Measurements from ENCODE around the gene ZNF511. TPM values are rescaled to one million over a fixed set of nuclear protein-coding genes. Genes with fewer than 3 reads are reported as not detected.

Gene ZNF511
- total RNA-seq, 1 experiment from 2014 or later: 89.4 TPM

DNA sequence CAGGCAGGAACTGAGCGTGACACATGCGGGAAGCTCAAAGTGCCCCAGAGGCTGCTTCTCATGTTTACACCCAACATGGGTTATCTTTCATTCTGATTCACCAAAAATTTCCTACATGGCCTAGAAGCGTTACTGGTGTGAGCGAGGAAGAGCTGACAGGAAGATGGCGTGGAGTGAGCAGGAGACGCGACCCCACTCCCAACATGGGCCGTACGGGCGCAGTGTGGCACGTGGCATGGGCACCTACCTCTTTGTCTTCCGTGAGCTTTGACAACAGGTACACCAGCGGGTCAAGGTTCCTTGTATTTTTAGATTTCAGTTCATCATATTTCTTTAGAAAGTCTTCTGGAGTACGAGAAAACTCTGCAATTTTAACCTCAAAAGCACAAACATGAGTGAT lies 9.0 kb upstream of the ZNF511 start:
- no peak overlapping the region for H4K5ac ChIP-seq (ENCODE audit: insufficient read length, low read depth, low read length)
- no peak overlapping the region for H3K4ac ChIP-seq (ENCODE audit: low read depth, low read length)
- Mint-ChIP-seq H3K36me3 (ENCODE audit: insufficient read depth in 1 of 3, low read depth in 3 of 3) (peaks cover 27 to 65% (median 63%) of the 10 kb centered on the region in 3 experiments), H3K4me3 (no peak overlapping the region), H3K27ac (no peak overlapping the region), H3K4me1 (no peaks in the 10 kb centered on the region), H3K9me3 (no peaks in the 10 kb centered on the region; a peak in 1 of 5 replicates), H3K27me3 (ENCODE audit: low read depth) (no peaks in the 10 kb centered on the region)
- WGBS (ENCODE audit: extremely low coverage, insufficient read length, low lambda C conversion rate): no CpG with 5 or more reads among the region's 14 CpGs
- H3K4me1 ChIP-seq (ENCODE audit: insufficient read depth, low read length): no peaks in the 10 kb centered on the region
- H2AK5ac ChIP-seq (ENCODE audit: insufficient read length, low read length): no peak overlapping the region
- no peak overlapping the region for H3K27ac ChIP-seq (ENCODE audit: insufficient read length, low read depth, low read length)
- no peaks in the 10 kb centered on the region for H4K20me1 ChIP-seq (ENCODE audit: control insufficient read depth, insufficient read depth, insufficient read length)
- H2BK120ac ChIP-seq (ENCODE audit: low read depth, low read length, poor library complexity, severe bottlenecking): no peak overlapping the region
- TF ChIP-seq, protein P1, sequence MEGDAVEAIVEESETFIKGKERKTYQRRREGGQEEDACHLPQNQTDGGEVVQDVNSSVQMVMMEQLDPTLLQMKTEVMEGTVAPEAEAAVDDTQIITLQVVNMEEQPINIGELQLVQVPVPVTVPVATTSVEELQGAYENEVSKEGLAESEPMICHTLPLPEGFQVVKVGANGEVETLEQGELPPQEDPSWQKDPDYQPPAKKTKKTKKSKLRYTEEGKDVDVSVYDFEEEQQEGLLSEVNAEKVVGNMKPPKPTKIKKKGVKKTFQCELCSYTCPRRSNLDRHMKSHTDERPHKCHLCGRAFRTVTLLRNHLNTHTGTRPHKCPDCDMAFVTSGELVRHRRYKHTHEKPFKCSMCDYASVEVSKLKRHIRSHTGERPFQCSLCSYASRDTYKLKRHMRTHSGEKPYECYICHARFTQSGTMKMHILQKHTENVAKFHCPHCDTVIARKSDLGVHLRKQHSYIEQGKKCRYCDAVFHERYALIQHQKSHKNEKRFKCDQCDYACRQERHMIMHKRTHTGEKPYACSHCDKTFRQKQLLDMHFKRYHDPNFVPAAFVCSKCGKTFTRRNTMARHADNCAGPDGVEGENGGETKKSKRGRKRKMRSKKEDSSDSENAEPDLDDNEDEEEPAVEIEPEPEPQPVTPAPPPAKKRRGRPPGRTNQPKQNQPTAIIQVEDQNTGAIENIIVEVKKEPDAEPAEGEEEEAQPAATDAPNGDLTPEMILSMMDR (conservative IDR thresholded peaks at IDR 0.05): no peak
- H3K27me3 ChIP-seq (ENCODE audit: insufficient read depth, low read length): no peaks in the 10 kb centered on the region
- no peaks in the 10 kb centered on the region for H3K23me2 ChIP-seq (ENCODE audit: insufficient read length, low read depth, low read length, poor library complexity, severe bottlenecking)
- H2BK20ac ChIP-seq (ENCODE audit: low read depth, low read length, poor library complexity, severe bottlenecking): no peak overlapping the region
- H3K23ac ChIP-seq (ENCODE audit: insufficient read length, low read depth, low read length): no peak overlapping the region
- H2BK5ac ChIP-seq (ENCODE audit: insufficient read length, low read length): no peak overlapping the region
- H3K18ac ChIP-seq (ENCODE audit: insufficient read length, low read depth, low read length): no peak overlapping the region
- no peak overlapping the region for H2AFZ ChIP-seq (ENCODE audit: low read length)
- H3K79me1 ChIP-seq (ENCODE audit: insufficient read depth, low read depth, low read length, poor library complexity, severe bottlenecking): peaks cover 8% of the 10 kb centered on the region
- no peak for DNase-seq
- no peak overlapping the region for H3K9ac ChIP-seq (ENCODE audit: extremely low read depth, insufficient read length, low read length)
- H3K4me2 ChIP-seq (ENCODE audit: insufficient read depth, insufficient read length, low read length): no peak overlapping the region
- no peak overlapping the region for H3K14ac ChIP-seq (ENCODE audit: insufficient read depth, low read length)
- no peak overlapping the region for H2BK15ac ChIP-seq (ENCODE audit: low read depth, low read length)
- H3K79me2 ChIP-seq (ENCODE audit: insufficient read depth, low read length): peaks cover 2% of the 10 kb centered on the region; the same call in 1 of the 2 replicates
- H3T11ph ChIP-seq (ENCODE audit: low read length): no peak overlapping the region
- no peak overlapping the region for H3K56ac ChIP-seq (ENCODE audit: insufficient read length, low read depth, low read length)
- no peak overlapping the region for H4K8ac ChIP-seq (replicated peaks; ENCODE audit: insufficient read length, low read depth, low read length)
- no peaks in the 10 kb centered on the region for H3K9me3 ChIP-seq (ENCODE audit: control insufficient read depth, low read depth, low read length)
- no peak overlapping the region for H2BK12ac ChIP-seq (ENCODE audit: insufficient read length, low read depth, low read length)
- no peak overlapping the region for H4K91ac ChIP-seq (ENCODE audit: insufficient read length, low read depth, low read length)
